GM18508 (cell line): ENCODE measurements around the gene CGRRF1.

Experiments
- ATAC-seq: cut with Tn5 transposase; IDR thresholded peaks from one replicate; pipeline ENCODE4 v1.9.1; 2021; ENCODE audit warnings: moderate number of reproducible peaks; ENCODE audit not compliant: insufficient read depth, unreplicated experiment

Gene CGRRF1

DNA sequence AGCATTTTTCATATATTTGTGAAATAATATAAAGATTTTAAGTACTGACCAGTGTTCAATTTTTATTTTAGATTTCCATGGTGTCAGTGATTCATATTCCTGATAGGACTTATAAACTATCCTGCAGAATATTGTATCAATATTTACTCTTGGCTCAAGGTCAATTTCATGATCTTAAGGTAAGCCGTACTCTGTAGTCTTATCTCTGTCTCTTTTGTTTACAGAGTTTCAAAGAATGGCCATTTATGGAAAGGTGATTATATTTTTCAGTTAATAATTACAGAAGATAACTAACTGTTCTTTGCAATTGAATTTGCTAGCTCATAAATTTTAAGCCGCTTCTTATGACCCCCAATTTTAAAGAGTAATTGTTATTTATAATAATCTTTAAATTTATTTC, 27.9 kb downstream of the CGRRF1 start:
- ATAC-seq, result no peak

DNA sequence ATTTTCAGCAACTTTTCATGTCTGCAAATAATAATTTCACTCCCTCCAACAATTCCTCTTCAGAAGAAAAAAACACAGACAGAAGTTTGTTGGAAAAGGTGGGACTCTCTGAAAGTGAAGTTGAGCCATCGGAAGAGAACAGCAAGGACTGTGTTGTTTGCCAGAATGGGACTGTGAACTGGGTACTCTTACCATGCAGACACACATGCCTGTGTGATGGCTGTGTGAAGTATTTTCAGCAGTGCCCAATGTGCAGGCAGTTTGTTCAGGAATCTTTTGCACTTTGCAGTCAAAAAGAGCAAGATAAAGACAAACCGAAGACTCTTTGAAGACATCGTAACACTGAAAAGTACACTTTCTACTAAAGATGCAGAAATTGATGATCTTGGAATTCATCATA, 28.3 kb downstream of the CGRRF1 start:
- ATAC-seq, result no peak

DNA sequence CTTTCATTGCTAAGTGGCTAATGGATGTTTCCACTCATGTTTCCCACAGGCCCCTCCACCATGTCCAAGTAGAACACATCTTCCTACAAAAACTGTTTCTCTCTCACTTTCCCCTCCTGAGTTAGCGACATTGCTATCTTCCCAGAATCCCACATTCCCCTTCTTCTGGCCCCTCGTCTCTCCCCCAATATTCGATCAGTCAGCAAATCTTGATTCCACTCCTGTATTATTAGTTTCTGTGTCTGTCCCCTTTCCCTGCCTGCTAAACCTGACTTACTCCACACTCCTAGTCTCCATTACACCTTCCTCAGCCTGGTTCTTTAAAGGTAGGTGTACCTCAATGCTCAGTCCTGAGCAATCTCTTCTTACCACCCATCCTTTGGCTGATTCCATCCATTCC, 37.9 kb downstream of the CGRRF1 start:
- ATAC-seq, result no peak

DNA sequence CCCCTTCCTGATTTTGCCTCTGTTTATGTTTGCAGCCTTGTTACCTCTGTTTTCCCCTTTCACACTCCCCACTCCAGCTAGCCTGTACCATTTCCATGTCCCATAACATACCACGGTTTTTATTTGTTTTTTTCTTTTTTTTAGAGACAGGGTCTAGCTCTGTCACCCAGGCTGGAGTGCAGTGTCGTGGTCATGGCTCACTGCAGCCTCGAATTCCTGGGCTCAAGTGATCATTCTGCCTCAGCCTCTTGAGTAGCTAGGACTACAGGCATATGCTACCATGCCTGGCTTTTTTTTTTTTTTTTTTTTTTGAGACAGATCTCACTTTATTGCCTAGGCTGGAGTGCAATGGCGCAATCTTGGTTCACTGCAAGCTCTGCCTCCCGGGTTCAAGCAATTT, 38.8 kb downstream of the CGRRF1 start:
- ATAC-seq, result no peak

DNA sequence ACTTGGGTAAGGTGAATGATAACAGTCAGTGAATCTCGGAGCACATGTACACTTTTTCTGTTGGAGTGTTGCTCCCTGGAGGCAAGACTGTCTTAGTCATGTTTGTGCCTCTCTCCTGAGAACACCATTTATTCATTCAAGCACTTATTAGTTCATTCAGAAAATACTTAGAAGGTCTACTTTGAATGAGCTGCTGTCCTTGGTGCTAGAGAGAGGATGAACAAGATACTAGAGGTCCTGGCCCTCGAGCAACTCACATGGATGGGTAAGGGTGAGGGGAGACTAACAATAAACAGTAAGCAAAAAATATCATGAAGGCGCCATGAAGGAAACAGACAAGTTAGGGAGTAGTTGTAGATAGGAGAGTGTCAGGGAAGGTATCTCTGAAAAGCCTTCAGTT, 40.2 kb downstream of the CGRRF1 start:
- no peak for ATAC-seq

DNA sequence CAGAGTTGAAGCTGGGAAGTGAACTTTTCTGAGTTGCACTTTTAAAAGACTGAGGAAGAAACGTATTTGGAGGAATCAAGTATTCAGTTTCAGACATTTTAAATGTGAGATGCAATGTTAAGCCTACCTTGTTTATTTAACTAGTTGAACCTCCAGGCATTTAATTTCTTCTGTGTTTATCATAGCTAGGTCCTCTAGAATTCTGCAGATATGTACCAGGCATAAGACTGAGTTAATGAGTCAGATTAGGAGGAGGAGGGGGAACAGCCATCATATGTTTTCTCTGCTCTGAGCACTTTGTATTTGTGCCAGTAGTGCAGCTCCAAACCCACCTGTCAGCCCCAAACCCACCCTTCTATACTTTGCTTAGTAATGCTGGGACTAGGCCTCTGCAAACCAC, 40.8 kb downstream of the CGRRF1 start:
- ATAC-seq, result no peak

DNA sequence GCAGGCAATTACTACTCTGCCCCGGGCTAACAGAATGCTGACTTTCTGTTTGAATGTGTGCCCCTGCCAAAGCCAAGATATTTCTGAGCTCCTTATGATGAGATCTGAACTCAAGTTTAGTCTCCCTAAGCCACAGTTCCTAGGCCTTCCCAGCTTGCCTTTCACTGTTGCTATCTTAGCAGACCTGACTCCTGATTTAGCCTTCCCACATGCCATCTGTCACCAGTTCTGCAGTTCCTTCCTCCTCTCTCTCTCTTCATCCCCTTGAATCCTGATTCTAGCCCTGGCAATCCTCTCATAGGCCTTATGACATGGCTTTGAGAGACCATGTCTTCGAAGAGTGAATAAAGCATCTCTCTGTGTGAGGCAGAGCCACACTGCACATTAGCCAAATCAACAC, 44.7 kb downstream of the CGRRF1 start:
- no peak for ATAC-seq

DNA sequence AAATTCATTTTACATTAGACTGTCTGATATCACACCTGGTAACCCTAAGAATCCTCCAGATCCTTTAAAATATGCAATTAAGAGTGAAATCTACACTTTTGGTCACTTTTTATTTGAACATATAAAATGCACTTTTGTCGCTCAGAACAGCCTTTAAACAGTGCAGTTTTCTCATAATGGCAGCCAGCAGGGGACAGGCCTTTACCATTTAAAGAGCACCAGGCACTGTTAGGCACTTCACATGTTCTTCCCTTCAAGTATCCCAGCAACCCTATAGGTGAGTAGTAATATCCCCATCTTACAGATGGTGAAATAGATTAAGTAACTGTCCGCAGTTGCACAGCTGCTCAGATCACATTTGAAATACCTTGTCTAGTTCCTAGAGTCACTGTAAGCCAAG, 45.9 kb downstream of the CGRRF1 start:
- ATAC-seq, result no peak

DNA sequence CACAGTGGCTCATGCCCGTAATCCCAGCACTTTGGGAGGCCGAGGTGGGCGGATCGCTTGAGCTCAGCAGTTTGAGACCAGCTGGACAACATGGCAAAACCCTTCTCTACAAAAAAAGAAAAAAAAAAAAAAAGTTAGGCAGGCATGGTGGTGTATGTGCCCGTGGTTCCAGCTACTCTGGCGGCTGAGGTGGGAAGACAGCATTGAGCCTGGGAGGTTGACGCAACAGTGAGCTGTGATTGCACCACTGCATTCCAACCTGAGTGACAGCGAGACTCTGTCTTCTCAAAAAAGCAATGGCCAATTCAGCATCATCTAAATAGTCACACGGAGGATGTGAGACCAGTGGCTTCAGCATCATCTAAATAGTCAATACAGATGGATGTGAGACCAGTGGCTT, 46.8 kb downstream of the CGRRF1 start:
- ATAC-seq, result no peak

DNA sequence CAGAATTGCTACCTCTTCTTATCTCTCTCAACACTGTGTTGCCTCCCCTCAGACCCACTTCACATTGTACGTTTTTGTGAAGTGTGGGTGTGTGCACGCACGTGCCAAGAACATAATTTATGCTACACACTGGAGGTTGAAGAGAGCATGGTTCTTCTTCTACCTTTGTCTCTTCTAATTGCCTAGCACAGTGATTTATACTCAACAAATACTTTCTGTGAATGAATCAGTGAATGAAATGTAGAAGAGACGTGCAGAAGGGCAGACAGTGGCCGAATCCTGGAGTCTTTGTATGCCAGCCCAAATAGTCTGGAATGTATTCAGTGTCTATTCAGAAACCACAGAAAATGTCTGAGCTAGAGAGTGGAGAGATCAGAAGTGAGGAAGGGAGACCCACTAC, 52.6 kb downstream of the CGRRF1 start:
- no peak for ATAC-seq

DNA sequence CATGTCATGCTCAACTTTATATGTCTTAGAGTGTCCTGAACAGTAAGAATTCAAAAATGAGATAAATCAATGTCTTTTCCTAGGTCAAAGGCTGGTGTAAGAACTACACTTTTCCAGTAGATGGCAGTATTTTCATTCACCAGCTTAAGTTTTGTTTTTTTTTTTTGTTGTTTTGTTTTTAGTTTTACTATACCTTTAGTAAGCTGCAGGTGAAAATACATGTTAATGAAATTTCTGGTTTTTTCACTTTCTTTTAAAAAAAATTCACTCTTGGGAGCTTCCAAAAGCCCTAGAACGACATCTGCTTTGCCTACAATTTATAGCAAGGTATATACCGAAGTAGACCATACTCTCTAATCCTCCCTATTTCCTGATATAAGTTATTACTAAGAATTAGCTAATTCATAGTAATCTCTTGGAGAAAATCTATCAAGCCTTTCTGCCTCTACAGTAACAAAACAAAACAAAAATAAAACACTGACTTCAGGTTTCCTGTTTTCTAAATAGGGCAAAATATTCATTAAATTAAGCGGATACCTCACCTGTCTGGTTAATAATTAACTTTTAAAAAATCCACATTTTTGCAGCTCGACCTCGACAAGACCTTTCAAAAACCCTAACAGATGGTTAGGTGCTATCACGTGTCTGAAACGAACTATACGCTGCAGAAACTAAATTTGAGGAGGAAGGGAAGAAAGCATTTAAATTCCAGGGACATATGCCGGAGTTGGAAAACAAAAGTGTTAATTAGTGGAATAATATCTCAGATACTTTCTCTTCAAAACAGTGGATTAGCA, 54.6 kb downstream of the CGRRF1 start:
- ATAC-seq, result no peak

DNA sequence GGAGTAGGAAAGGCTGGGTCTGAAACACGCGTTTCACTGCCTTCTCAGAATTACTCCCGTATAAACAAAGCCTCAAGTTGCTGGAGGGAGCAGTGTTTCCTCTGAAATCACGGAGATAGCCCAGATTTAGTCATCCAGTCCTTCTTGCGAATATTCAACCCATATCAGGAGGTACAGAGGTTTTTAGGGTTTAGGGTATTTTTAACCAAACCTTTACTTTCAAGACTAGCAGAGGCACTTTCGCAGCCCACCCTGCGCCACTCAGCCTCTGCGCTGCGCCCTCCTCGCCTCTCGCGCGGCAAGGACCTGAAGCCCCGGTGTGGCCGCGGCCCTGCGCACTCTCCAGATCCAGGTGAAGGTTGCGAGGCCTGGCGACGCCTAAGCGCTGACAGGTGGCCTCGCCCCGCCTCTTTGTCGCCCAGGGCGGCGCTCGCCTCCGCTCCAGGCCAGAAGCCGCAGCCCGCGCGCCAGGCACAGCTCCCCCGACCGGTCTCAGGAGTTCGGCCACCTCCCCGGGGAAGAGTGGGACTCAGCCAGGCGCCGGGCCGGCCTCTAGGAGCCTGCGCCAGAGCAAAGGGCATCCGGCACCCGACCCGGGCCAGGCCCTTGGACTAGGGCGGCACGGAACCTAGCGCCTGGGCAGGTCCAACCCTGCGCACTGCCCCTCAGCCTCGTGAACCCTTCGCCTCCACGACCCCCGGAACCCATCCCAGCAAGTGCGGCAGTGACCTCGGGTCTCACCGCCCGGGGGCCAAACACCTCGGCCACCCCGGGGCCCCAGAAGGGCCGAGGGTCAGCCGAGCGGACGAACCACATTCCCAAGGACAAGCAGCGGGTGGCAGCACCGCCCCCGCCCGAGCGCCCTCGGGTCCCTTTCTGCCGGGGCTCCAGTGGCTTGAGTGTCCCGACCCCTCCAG, 55.4 kb downstream of the CGRRF1 start:
- ATAC-seq, result no peak

DNA sequence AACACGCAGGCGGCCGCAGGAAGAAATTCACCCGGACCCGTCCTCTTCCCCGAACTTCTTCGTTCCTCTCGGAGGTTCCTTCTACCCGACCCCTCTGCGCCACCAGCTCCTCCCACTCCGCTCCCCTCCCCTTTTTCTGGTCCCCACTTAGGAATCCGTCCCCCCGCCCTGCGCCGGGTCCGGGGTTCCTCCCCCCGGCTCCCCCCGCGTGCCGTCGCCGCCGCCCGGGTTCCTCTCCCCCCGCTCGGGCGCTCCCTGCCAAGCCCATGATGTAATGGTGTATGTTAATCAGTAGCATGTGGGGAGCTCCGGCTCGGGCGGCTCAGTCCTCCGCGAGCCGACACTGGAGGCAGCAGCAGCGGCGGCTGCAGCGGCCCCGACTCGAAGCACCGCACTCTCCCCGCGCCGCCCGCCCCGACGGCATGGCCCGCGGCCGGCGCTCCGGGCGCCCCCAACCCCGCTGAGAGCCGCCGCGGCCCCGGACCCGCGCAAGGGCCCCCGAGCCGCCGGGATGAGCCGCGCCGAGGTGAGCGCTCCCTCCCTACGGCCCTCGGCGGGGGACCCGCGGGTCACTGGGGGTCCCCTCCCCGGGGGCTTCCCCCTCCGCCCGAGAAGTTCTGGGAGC, 56.2 kb downstream of the CGRRF1 start:
- peak; percentile 38 for ATAC-seq

DNA sequence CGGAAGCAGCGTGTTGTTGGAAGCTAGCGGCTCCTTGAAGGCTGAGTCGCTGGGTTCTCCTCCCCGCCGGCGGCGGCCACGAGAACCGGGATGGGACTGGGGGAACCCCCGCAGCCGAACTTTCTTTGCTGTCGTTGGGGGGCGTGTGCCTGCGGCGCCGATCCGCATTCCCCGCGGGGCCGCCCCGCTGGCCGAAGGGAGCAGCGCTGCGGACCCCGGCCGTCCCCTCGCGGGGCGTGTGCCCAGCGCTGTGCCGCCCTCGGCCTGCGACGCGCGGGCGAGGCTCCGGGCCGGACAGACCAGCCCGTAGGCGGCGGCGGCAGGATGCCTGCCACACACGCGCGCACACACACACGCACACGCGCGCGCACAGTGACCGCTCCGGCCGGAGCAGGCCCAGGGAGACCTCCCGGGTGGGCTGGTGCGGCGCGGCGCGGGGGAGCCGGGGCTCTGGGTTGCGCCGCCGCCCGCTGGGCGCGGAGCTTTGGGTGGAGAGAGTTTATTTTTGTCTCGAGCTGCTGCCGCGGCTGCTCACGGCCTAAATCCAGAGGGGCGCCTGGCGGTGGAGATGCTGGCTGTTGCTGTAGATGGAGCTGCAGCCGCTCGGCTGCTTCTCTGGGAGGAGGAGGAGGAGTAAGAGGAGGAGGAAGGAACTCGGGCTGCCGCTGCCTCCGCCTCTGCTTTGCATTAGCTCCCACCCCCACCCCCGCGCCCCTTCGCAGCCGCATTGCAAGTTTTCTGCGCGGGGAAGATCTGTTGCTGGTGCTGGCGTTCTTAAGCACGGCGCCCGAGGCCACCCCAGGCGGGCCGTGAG, 56.9 kb downstream of the CGRRF1 start, which contains the start of gene SAMD4A:
Gene SAMD4A (plus strand): TSS at position 719 of the 814 bp plus-strand sequence. CDS start 789 bp downstream, outside the sequence.
- no peak for ATAC-seq

DNA sequence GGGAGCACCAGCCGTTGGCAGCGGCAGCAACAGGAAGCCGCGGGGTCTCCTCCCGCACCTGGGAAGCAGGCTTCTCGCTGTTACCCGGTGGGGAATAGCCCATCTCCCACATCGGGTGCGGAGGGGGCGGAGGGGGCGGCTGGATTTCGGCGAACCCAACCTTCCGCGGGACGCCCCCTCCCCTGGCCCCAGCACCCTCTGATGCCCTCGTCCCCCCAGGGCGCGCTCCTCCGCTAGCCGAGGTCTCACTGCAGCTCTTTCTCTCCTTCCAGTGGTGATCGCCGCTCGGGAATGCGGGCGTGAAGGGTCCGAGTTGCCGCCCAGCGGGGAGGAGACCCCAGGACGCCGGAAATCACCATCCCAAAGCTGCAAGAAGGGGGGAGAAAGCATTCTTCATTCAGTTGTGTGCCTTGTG, 57.5 kb downstream of the CGRRF1 start:
- ATAC-seq, result no peak

DNA sequence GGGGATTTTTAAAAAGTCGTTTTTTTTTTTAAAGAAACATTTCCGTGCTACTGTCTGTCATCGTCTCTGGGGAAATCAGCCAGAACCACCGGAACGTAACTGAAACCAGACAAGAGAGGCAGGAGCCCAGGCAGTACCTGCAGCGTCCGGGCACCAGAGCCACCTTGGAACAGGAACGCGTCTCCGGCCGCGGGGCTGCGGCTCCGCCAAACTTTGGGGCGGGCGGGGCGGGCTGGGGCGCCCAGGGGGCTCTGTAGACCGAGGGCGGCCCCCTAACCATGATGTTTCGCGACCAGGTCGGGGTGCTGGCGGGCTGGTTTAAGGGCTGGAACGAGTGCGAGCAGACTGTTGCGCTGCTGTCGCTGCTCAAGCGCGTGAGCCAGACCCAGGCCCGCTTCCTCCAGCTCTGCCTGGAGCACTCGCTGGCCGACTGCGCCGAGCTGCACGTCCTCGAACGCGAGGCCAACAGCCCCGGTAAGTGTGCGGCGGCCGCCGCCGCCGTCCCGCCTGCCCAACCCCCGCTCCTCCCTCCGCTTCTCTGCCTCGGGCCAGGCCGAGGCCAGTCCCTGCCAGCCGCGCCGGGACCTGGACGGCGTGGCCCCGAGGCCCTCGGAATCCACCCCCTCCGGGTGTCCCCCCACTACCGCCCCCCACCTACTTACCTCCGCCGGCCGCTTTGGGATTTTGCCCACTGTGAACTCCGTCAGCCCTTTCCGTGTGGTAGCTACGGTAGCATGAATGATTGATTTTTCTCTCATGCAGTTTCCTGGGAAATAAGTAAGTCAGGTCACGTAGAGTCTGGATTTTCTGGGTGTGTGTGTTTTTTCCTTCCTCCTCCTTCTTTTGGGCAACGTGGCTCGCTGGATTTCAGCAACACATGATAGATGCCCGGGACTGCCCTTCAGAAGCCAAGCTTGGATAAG, 58.2 kb downstream of the CGRRF1 start:
- no peak for ATAC-seq

DNA sequence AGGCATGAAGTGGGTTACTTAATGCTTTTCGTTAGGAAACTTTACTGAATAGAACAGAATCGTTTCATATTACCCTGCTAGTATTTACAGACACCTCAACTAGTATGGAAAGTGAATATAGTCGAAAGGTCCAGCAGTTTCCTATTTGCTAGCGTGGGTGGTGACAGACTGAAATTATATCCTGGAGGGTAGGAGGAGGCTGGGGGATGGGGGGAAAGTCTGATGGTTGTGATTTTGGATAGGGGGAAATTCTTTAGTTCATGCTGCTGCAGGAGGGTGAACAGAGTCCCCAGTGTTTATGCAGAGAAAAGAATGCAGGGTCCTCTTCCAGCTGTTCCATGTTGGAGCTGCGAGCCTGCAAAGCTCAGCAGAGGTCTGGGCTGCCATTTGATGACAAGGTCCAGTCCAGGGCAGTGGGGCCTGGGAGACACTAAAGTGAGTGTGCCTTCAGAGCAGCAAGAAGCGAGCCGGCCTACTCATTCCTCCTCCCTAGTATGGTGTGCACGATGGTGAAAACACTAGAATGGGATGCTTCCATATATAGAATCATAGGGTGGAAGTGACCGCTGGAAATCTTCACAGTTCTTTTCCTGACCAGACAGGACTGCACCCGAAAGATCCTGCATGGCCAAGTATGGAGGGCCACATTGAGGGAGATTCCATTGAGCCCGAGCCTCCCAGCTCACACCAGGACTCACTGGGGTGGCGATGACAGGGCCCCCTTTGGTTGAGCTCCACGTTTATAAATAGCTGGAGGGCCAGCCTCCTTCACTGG, 59.3 kb downstream of the CGRRF1 start:
- ATAC-seq, result no peak

DNA sequence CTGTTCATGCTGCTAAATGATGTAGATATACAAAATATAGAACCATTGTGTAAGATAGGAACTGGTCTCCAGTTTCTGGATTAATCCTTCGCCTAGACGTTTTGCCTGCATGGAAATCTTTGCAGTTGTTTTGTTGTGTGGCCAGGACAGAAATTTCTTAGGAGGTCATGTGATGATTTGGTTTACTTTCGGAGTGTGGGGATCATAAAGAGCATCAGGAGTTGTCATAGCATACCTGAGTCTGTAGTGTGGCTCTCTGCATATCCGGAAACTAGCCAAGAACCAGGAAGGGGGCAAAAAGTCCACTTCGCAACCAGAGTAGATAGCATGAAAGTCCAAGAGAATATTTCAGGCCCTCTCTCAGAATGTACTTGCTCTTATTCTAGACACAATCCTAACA, 60.3 kb downstream of the CGRRF1 start:
- no peak for ATAC-seq
